CD4-positive, alpha-beta T cell (primary cell): ENCODE results near the gene MAPK14. TPM values are rescaled to one million over a fixed set of nuclear protein-coding genes. Genes with fewer than 3 reads are reported as not detected.

Source experiments
- ATAC-seq: fragments of 200-7000 bp; cut with Tn5 transposase; one replicate; pipeline ENCODE4 v1.10.0; 2022; ENCODE audit warnings: mild to moderate bottlenecking; ENCODE audit not compliant: poor library complexity
- CTCF ChIA-PET: fragments of 350-600 bp; sonication (Branson Sonifier 250); formaldehyde crosslinking; loops from one replicate; lab custom pipeline; 2021; ENCODE audit warnings: antibody characterized with exemption, inconsistent platforms; lab: Charles Lee
- POLR2A ChIA-PET: fragments of 350-600 bp; sonication (Branson Sonifier 250); formaldehyde crosslinking; loops from one replicate; lab custom pipeline; 2021; ENCODE audit warnings: antibody characterized with exemption, inconsistent platforms; lab: Charles Lee
- DNase-seq, 14 experiments: peaks; one replicate each; pipeline ENCODE4 v3.0.0-alpha.2; 2013 to 2020; ENCODE audit warnings: mixed read lengths in 2 of 14
- H3K27ac ChIP-seq, 2 donors: one replicate each; pipeline versions ENCODE4 v1.5.1 to v1.7.0; 2013; ENCODE audit warnings: low read length in 2 of 2, low read depth in 1 of 2, mild to moderate bottlenecking in 1 of 2
- H3K27me3 ChIP-seq, 2 experiments: 1 replicate in 1 of 2; 2 replicates in 1 of 2; pipeline versions ENCODE4 v1.6.1 to v1.7.0; 2013; ENCODE audit warnings: low read length in 2 of 2, control low read depth in 1 of 2, mild to moderate bottlenecking in 1 of 2, moderate library complexity in 1 of 2; ENCODE audit not compliant: insufficient read depth in 2 of 2, control insufficient read depth in 1 of 2
- H3K36me3 ChIP-seq: one replicate; pipeline ENCODE4 v1.6.1; 2013; ENCODE audit warnings: low read length, control low read depth; ENCODE audit not compliant: insufficient read depth
- H3K4me1 ChIP-seq: one replicate; pipeline ENCODE4 v1.6.1; 2013; ENCODE audit warnings: low read length, control low read depth; ENCODE audit not compliant: insufficient read depth
- H3K4me3 ChIP-seq: one replicate; pipeline ENCODE4 v1.5.1; 2013; ENCODE audit warnings: mild to moderate bottlenecking, low read length, moderate library complexity
- H3K9me3 ChIP-seq, 2 experiments: 1 replicate in 1 of 2; 2 replicates in 1 of 2; pipeline versions ENCODE4 v1.6.1 to v1.7.0; 2013; ENCODE audit warnings: low read length in 2 of 2, mild to moderate bottlenecking in 2 of 2, control low read depth in 1 of 2, moderate library complexity in 1 of 2; ENCODE audit not compliant: control insufficient read depth in 1 of 2, insufficient read depth in 1 of 2
- H3K27ac Mint-ChIP-seq: one replicate; pipeline ENCODE4 v1.8.0; 2020; ENCODE audit warnings: mixed read lengths
- H3K27me3 Mint-ChIP-seq: one replicate; pipeline ENCODE4 v1.8.0; 2021; ENCODE audit warnings: mixed read lengths
- H3K36me3 Mint-ChIP-seq: one replicate; pipeline ENCODE4 v1.8.0; 2021; ENCODE audit warnings: low read depth, mixed read lengths
- H3K4me1 Mint-ChIP-seq: one replicate; pipeline ENCODE4 v1.8.0; 2021; ENCODE audit warnings: low read depth, mixed read lengths
- H3K4me3 Mint-ChIP-seq: one replicate; pipeline ENCODE4 v1.8.0; 2020; ENCODE audit warnings: mild to moderate bottlenecking, mixed read lengths
- H3K9me3 Mint-ChIP-seq: one replicate; pipeline ENCODE4 v1.8.0; 2020; ENCODE audit warnings: mixed read lengths
- CTCF ChIP-seq: fragments of 200-600 bp; IDR thresholded peaks from one replicate; pipeline ENCODE4 v1.8.0; 2022; ENCODE audit warnings: antibody characterized with exemption, mild to moderate bottlenecking
- intact Hi-C, 2 experiments: fragments of 100-400 bp; cut with DNase I in 1 of 2; cut with micrococcal nuclease in 1 of 2; formaldehyde crosslinking; loops; one replicate each; pipeline versions ENCODE4 v1.15.1 to v1.9.0; 2023 to 2025; cut with DNase I, micrococcal nuclease
- total RNA-seq, 174 experiments: library from RNA in 2 of 174; stranded (reverse) in 2 of 174; gene quantifications; one replicate each; pipeline ENCODE4 v1.2.3 and lab custom pipeline; 2021 to 2026

MAPK14 gene
- total RNA-seq, 2 experiments from 2014 or later: 42.6 to 42.8 TPM

- CTCF ChIA-PET: interaction anchor here (0.9 to 4.2 kb wide), 6 partner anchors 11 to 182 kb away, joined by 3 to 33 read pairs (median 10); partner anchors contain the start of genes MAPK13 and MAPK14
- intact Hi-C loops: loop anchor here (1.0 to 10.0 kb wide), 4 partner anchors 11 to 182 kb away; no protein-coding TSS in a partner anchor
These were observed 92.4 kb downstream of the MAPK14 start for GRCh38 chr6:36120018-36120417.

GRCh38 chr6:36120539-36120938 lies 92.9 kb downstream of the MAPK14 start:
- H3K4me1 Mint-ChIP-seq: peaks cover 93% of the 10 kb centered on the region
- CTCF ChIA-PET: interaction anchor here (0.9 to 4.2 kb wide), 6 partner anchors 11 to 182 kb away, joined by 3 to 33 read pairs (median 10); partner anchors contain the start of genes MAPK13 and MAPK14

More at GRCh38 chr6:36120018-36120417, 92.4 kb downstream of the MAPK14 start:
- no peaks in the 10 kb centered on the region for H3K36me3 ChIP-seq
- no peak for DNase-seq
- H3K4me3 ChIP-seq: peak overlapping the region; percentile 44
- peaks cover 97% of the 10 kb centered on the region for H3K4me1 ChIP-seq
- POLR2A ChIA-PET: interaction anchor here (1.0 to 4.9 kb wide), 13 partner anchors 11 to 324 kb away, joined by 3 to 68 read pairs (median 13); partner anchors contain the start of genes BRPF3, MAPK13 and MAPK14
- Mint-ChIP-seq H3K27ac (peak overlapping the region; percentile 97), H3K4me3 (peak overlapping the region; percentile 86), H3K4me1 (peaks cover 95% of the 10 kb centered on the region), H3K36me3 (no peaks in the 10 kb centered on the region), H3K27me3 (no peaks in the 10 kb centered on the region), H3K9me3 (no peaks in the 10 kb centered on the region)
- H3K9me3 ChIP-seq: no peaks in the 10 kb centered on the region
- peak overlapping the region; percentile 93 to 95 for H3K27ac ChIP-seq
- TF ChIP-seq CTCF: no peak
- H3K27me3 ChIP-seq: no peaks in the 10 kb centered on the region
- ATAC-seq: no peak

More at GRCh38 chr6:36120539-36120938, 92.9 kb downstream of the MAPK14 start:
- no peaks in the 10 kb centered on the region for H3K27me3 Mint-ChIP-seq
- ATAC-seq: peak; percentile 75
- no peak for TF ChIP-seq CTCF
- H3K9me3 Mint-ChIP-seq: no peaks in the 10 kb centered on the region
- Histone ChIP-seq H3K9me3 (no peaks in the 10 kb centered on the region), H3K27me3 (no peaks in the 10 kb centered on the region), H3K4me1 (peaks cover 96% of the 10 kb centered on the region), H3K4me3 (peak overlapping the region; percentile 44), H3K36me3 (no peaks in the 10 kb centered on the region), H3K27ac (peak overlapping the region; percentile 93 to 95)
- POLR2A ChIA-PET: interaction anchor here (1.0 to 4.9 kb wide), 15 partner anchors 11 to 323 kb away, joined by 3 to 68 read pairs (median 9); partner anchors contain the start of genes BRPF3, MAPK13 and MAPK14
- H3K27ac Mint-ChIP-seq: peak overlapping the region; percentile 97
- peak overlapping the region; percentile 86 for H3K4me3 Mint-ChIP-seq
- no peaks in the 10 kb centered on the region for H3K36me3 Mint-ChIP-seq
- DNase-seq: peak; percentile 54 to 92 (median 72)
- intact Hi-C loops: loop anchor here (1.0 to 10.0 kb wide), 4 partner anchors 11 to 182 kb away; no protein-coding TSS in a partner anchor
